HFF-Myc (cell line): Measurements from ENCODE around the gene CGRRF1.

ENCODE experiments used
- DNase-seq: peaks from one replicate; pipeline ENCODE4 v3.0.0-alpha.2; 2011; ENCODE audit warnings: low read depth; ENCODE audit errors: extremely low read depth
- H3K4me3 ChIP-seq: replicated peaks from 2 replicates; pipeline ENCODE4 v1.5.1; 2011; ENCODE audit warnings: low read depth, mild to moderate bottlenecking, control low read depth, low read length
- CTCF ChIP-seq: IDR thresholded peaks from 2 replicates; pipeline ENCODE4 v1.5.1; 2012; ENCODE audit warnings: mild to moderate bottlenecking, low read depth, low read length, control low read depth; ENCODE audit errors: missing control alignments

Gene CGRRF1

GRCh38 chr14:54481695-54482094 is 28.0 kb upstream of the CGRRF1 start:
- DNase-seq, result no peak
- no peak overlapping the region for H3K4me3 ChIP-seq
- TF ChIP-seq CTCF, result no peak

GRCh38 chr14:54483073-54483745 is 26.5 kb upstream of the CGRRF1 start:
- no peak for TF ChIP-seq CTCF
- no peak for DNase-seq
- no peak overlapping the region for H3K4me3 ChIP-seq

GRCh38 chr14:54483846-54484245 is 25.9 kb upstream of the CGRRF1 start:
- no peak for DNase-seq
- TF ChIP-seq CTCF, result no peak
- no peak overlapping the region for H3K4me3 ChIP-seq

GRCh38 chr14:54486685-54487084 is 23.0 kb upstream of the CGRRF1 start:
- DNase-seq, result no peak
- H3K4me3 ChIP-seq, result no peak overlapping the region
- TF ChIP-seq CTCF, result no peak

- no peak for DNase-seq
- no peak for TF ChIP-seq CTCF
- peak overlapping the region; percentile 90 for H3K4me3 ChIP-seq
These were observed 21.9 kb upstream of the CGRRF1 start for GRCh38 chr14:54487771-54488170.

- DNase-seq, result no peak
These were observed 21.4 kb upstream of the CGRRF1 start for GRCh38 chr14:54488318-54488645.

More at GRCh38 chr14:54488318-54488645, 21.4 kb upstream of the CGRRF1 start:
- no peak for TF ChIP-seq CTCF
- peak overlapping the region; percentile 90 for H3K4me3 ChIP-seq
